HL-60 (cell line): Measurements from ENCODE around the gene MRTFA.

Experiments
- DNase-seq, 2 experiments: peaks; one replicate each; pipeline ENCODE4 v3.0.0-alpha.2; 2010 to 2020; ENCODE audit warnings: low read depth in 1 of 2, low spot score in 1 of 2
- H3K27ac ChIP-seq: fragments of 250-450 bp; sonication (Bioruptor Pico); replicated peaks from 2 replicates; pipeline ENCODE4 v1.5.1; 2020; ENCODE audit warnings: mild to moderate bottlenecking, moderate library complexity
- H3K27me3 ChIP-seq: fragments of 250-450 bp; sonication (Bioruptor Pico); 2 replicates; pipeline ENCODE4 v1.5.1; 2021; ENCODE audit warnings: mild to moderate bottlenecking, moderate library complexity; ENCODE audit not compliant: insufficient read depth, poor library complexity, severe bottlenecking
- H3K4me3 ChIP-seq: replicated peaks from 2 replicates; pipeline ENCODE4 v1.5.1; 2011; ENCODE audit warnings: mild to moderate bottlenecking, control low read depth, low read length; ENCODE audit not compliant: insufficient read depth
- GABPA ChIP-seq: IDR thresholded peaks from 2 replicates; pipeline ENCODE4 v1.6.1; 2012; ENCODE audit warnings: low read depth
- POLR2AphosphoS5 ChIP-seq: IDR thresholded peaks from 2 replicates; pipeline ENCODE4 v1.6.1; 2012; ENCODE audit warnings: low read depth
- SPI1 ChIP-seq: IDR thresholded peaks from 2 replicates; pipeline ENCODE4 v1.6.1; 2012; ENCODE audit warnings: low read depth, mild to moderate bottlenecking, borderline replicate concordance
- TF ChIP-seq, protein P1 (sequence below): IDR thresholded peaks from one replicate; pipeline ENCODE4 v1.5.1; 2011; ENCODE audit warnings: low read length, control low read depth, inconsistent platforms; ENCODE audit not compliant: insufficient read depth
- TF ChIP-seq, protein P2 (sequence below): IDR thresholded peaks from 2 replicates; pipeline ENCODE4 v1.6.1; 2012; ENCODE audit warnings: low read depth; ENCODE audit not compliant: insufficient replicate concordance

MRTFA gene

DNA sequence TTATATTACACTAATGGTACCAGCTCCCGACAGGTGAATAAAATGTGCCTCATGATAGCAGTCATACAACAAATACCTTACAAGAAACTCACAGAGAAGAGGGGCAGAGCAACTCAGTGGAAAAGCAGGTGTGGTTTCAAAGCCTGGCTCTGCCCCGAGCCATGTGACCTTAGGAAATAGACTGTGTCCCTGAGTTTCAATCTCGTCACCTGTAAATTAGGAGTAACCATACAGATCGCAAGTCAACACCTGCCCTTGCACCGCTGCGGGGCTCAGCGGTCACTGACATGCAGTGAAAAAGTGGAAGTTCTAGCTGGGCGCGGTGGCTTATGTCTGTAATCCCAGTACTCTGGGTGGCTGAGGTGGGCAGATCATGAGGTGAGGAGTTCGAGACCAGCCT, 11.9 kb upstream of the MRTFA start:
- Histone ChIP-seq H3K4me3 (no peak overlapping the region), H3K27me3 (no peaks in the 10 kb centered on the region), H3K27ac (no peak overlapping the region)
- no peak for DNase-seq
- TF ChIP-seq POLR2AphosphoS5 (no peak), SPI1 (no peak), GABPA (no peak)
- TF ChIP-seq, protein P1, sequence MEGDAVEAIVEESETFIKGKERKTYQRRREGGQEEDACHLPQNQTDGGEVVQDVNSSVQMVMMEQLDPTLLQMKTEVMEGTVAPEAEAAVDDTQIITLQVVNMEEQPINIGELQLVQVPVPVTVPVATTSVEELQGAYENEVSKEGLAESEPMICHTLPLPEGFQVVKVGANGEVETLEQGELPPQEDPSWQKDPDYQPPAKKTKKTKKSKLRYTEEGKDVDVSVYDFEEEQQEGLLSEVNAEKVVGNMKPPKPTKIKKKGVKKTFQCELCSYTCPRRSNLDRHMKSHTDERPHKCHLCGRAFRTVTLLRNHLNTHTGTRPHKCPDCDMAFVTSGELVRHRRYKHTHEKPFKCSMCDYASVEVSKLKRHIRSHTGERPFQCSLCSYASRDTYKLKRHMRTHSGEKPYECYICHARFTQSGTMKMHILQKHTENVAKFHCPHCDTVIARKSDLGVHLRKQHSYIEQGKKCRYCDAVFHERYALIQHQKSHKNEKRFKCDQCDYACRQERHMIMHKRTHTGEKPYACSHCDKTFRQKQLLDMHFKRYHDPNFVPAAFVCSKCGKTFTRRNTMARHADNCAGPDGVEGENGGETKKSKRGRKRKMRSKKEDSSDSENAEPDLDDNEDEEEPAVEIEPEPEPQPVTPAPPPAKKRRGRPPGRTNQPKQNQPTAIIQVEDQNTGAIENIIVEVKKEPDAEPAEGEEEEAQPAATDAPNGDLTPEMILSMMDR = no peak
- TF ChIP-seq, protein P2, sequence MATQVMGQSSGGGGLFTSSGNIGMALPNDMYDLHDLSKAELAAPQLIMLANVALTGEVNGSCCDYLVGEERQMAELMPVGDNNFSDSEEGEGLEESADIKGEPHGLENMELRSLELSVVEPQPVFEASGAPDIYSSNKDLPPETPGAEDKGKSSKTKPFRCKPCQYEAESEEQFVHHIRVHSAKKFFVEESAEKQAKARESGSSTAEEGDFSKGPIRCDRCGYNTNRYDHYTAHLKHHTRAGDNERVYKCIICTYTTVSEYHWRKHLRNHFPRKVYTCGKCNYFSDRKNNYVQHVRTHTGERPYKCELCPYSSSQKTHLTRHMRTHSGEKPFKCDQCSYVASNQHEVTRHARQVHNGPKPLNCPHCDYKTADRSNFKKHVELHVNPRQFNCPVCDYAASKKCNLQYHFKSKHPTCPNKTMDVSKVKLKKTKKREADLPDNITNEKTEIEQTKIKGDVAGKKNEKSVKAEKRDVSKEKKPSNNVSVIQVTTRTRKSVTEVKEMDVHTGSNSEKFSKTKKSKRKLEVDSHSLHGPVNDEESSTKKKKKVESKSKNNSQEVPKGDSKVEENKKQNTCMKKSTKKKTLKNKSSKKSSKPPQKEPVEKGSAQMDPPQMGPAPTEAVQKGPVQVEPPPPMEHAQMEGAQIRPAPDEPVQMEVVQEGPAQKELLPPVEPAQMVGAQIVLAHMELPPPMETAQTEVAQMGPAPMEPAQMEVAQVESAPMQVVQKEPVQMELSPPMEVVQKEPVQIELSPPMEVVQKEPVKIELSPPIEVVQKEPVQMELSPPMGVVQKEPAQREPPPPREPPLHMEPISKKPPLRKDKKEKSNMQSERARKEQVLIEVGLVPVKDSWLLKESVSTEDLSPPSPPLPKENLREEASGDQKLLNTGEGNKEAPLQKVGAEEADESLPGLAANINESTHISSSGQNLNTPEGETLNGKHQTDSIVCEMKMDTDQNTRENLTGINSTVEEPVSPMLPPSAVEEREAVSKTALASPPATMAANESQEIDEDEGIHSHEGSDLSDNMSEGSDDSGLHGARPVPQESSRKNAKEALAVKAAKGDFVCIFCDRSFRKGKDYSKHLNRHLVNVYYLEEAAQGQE = no peak

DNA sequence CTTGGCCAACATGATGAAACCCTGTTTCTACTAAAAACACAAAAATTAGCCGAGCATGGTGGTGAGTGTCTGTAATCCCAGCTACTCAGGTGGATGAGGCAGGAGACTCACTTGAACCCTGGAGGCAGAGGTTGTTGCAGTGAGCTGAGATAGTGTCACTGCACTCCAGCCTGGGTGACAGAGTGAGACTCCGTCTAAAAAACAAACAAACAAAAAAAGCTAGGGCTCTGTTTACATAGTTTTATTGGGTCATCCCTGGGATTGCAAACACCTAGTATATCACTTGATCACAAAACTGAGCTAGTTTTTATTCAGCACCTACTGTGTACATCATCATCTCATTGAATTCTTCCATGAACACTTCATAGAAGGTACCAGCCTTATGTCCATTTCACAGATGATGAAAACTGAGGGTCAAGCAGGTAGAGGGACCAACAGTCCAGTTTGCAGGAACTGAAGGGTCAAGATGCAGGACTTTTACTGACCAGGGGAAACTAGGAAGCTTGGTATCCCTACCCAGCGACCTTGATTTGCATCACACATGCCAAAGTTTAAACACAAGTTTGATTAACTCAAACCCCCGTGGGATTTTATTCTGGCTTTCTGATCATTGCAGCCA, 9.2 kb upstream of the MRTFA start:
- no peak overlapping the region for H3K27ac ChIP-seq
- DNase-seq = no peak
- no peaks in the 10 kb centered on the region for H3K27me3 ChIP-seq
- no peak overlapping the region for H3K4me3 ChIP-seq
- TF ChIP-seq, protein P2 = no peak
- TF ChIP-seq, protein P1 = no peak
- TF ChIP-seq POLR2AphosphoS5 (no peak), SPI1 (no peak), GABPA (no peak)

DNA sequence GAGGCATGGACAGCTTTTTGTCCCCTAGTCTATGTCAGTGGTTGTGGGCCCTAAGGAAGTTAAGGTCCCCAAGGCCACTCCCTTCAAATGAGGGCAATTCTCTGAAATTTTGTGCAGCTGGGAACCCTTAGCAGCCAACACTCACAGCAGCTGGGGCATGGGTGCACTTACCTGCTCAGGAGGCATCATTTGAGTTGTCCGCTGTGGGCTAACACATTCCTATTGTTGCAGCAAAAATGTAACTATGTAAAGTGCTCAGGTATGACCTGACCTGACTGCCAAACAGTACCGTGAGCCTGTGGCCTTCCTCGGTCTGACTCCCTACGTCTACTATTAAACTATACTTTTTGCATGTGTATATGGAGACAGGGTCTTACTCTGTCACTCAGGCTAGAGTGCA, 5.8 kb upstream of the MRTFA start:
- Histone ChIP-seq H3K27ac (no peak overlapping the region), H3K4me3 (no peak overlapping the region), H3K27me3 (no peaks in the 10 kb centered on the region)
- no peak for DNase-seq
- TF ChIP-seq GABPA (no peak), POLR2AphosphoS5 (no peak), SPI1 (no peak)
- TF ChIP-seq, protein P2 = no peak
- TF ChIP-seq, protein P1 = no peak
